Caco-2 (cell line): Measurements from ENCODE around the gene FBXW9. TPM values are rescaled to one million over a fixed set of nuclear protein-coding genes. Genes with fewer than 3 reads are reported as not detected.
"Not testable (repeated sequence)": the region's sequence is repeated elsewhere in the genome, so short reads cannot be mapped to it uniquely, and the experiment has no call there.

ENCODE experiments used
- BruUV-seq: library from RNA; stranded (reverse); fragments of 400-500 nt; replicated peaks from 2 replicates; lab custom pipeline; 2021; lab: Mats Ljungman, UMichigan
- CTCF ChIA-PET: fragments of 300-600 bp; sonication (Branson Sonifier 250); formaldehyde crosslinking; loops from one replicate; lab custom pipeline; 2022; ENCODE audit warnings: antibody characterized with exemption; lab: Charles Lee
- POLR2A ChIA-PET: fragments of 300-600 bp; sonication (Branson Sonifier 250); formaldehyde crosslinking; loops from one replicate; lab custom pipeline; 2022; ENCODE audit warnings: antibody characterized with exemption; lab: Charles Lee
- DNase-seq, 2 experiments: peaks; one replicate each; pipeline versions ENCODE4 v3.0.0 to v3.0.0-alpha.2; 2020 to 2022
- H3K27me3 ChIP-seq: replicated peaks from 2 replicates; pipeline ENCODE4 v1.6.0; 2011; ENCODE audit warnings: low read length; ENCODE audit not compliant: control insufficient read depth, insufficient read depth
- H3K36me3 ChIP-seq: 2 replicates; pipeline ENCODE4 v1.5.1; 2011; ENCODE audit warnings: low read length; ENCODE audit not compliant: control insufficient read depth, insufficient read depth
- H3K4me1 ChIP-seq: fragments of 250-450 bp; sonication (Bioruptor Pico); 2 replicates; pipeline ENCODE4 v1.5.1; 2020; ENCODE audit warnings: mild to moderate bottlenecking
- H3K4me3 ChIP-seq: 2 replicates; pipeline ENCODE4 v1.5.1; 2011; ENCODE audit warnings: low read depth, mild to moderate bottlenecking, control low read depth, low read length
- H3K9me3 ChIP-seq: fragments of 250-450 bp; sonication (Bioruptor Pico); 2 replicates; pipeline ENCODE4 v1.5.1; 2020; ENCODE audit warnings: mild to moderate bottlenecking, moderate library complexity
- H3K27ac Mint-ChIP-seq: one replicate; pipeline ENCODE4 v1.8.0; 2022; ENCODE audit warnings: mixed read lengths; ENCODE audit not compliant: unreplicated experiment
- H3K27me3 Mint-ChIP-seq: one replicate; pipeline ENCODE4 v1.8.0; 2022; ENCODE audit warnings: mixed read lengths; ENCODE audit not compliant: insufficient read depth, unreplicated experiment
- H3K36me3 Mint-ChIP-seq: one replicate; pipeline ENCODE4 v1.8.0; 2022; ENCODE audit warnings: mild to moderate bottlenecking, mixed read lengths; ENCODE audit not compliant: insufficient read depth, unreplicated experiment
- H3K4me1 Mint-ChIP-seq: one replicate; pipeline ENCODE4 v1.8.0; 2022; ENCODE audit warnings: low read depth, mixed read lengths; ENCODE audit not compliant: unreplicated experiment
- H3K4me3 Mint-ChIP-seq: one replicate; pipeline ENCODE4 v1.8.0; 2022; ENCODE audit warnings: mild to moderate bottlenecking, moderate library complexity, mixed read lengths; ENCODE audit not compliant: unreplicated experiment
- H3K9me3 Mint-ChIP-seq: one replicate; pipeline ENCODE4 v1.8.0; 2022; ENCODE audit warnings: mixed read lengths; ENCODE audit not compliant: unreplicated experiment
- CTCF ChIP-seq, 2 experiments: fragments of 200-600 bp in 1 of 2; IDR thresholded peaks; 1 replicate in 1 of 2; 2 replicates in 1 of 2; pipeline versions ENCODE4 v1.5.1 to v1.8.0; 2011 to 2022; ENCODE audit warnings: antibody characterized with exemption in 1 of 2, control low read depth in 1 of 2, inconsistent platforms in 1 of 2, low read depth in 1 of 2, low read length in 1 of 2, mild to moderate bottlenecking in 1 of 2, moderate library complexity in 1 of 2; ENCODE audit not compliant: insufficient read depth in 1 of 2, severe bottlenecking in 1 of 2, unreplicated experiment in 1 of 2
- intact Hi-C: fragments of 100-400 bp; cut with micrococcal nuclease; formaldehyde crosslinking; loops from one replicate; pipeline ENCODE4 v1.10.0; 2022; ENCODE audit not compliant: unreplicated experiment
- total RNA-seq: library from RNA; stranded (reverse); gene quantifications from 2 replicates; pipeline ENCODE4 v1.2.3, GENCODE V29; 2022

The FBXW9 gene
- total RNA-seq, 1 experiment from 2014 or later = 8.3 TPM

GRCh38 chr19:12685831-12686230 is 10.6 kb downstream of the FBXW9 start:
- Histone ChIP-seq H3K4me1 (no peaks in the 10 kb centered on the region), H3K27me3 (no peaks in the 10 kb centered on the region), H3K9me3 (no peaks in the 10 kb centered on the region), H3K4me3 (no peak overlapping the region), H3K36me3 (no peaks in the 10 kb centered on the region)
- Mint-ChIP-seq H3K4me1 (peaks cover 5% of the 10 kb centered on the region), H3K27ac (no peak overlapping the region), H3K4me3 (no peak overlapping the region), H3K9me3 (no peaks in the 10 kb centered on the region), H3K36me3 (peaks cover 12% of the 10 kb centered on the region), H3K27me3 (no peaks in the 10 kb centered on the region)
- intact Hi-C loops = no loop called here
- CTCF ChIA-PET = interaction anchor here (0.9 kb wide), 1 partner anchor 14 kb away, joined by 5 read pairs; no protein-coding TSS in a partner anchor
- POLR2A ChIA-PET = interaction anchor here (0.5 kb wide), 1 partner anchor 118 kb away, joined by 12 read pairs; no protein-coding TSS in a partner anchor
- no peak for DNase-seq
- TF ChIP-seq CTCF (IDR thresholded peaks at IDR 0.05; ENCODE audit: insufficient read depth in 1 of 2, low read depth in 1 of 2, low read length in 1 of 2, severe bottlenecking in 1 of 2, unreplicated experiment in 1 of 2) = no peak
- BruUV-seq = no TSS peak

GRCh38 chr19:12681074-12681987 is 15.1 kb downstream of the FBXW9 start, which contains the start of gene DHPS:
Gene DHPS (minus strand): TSS chr19:12681880. CDS start chr19:12681766, 114 bp downstream.
- TF ChIP-seq CTCF (IDR thresholded peaks at IDR 0.05; ENCODE audit: insufficient read depth in 1 of 2, low read depth in 1 of 2, low read length in 1 of 2, severe bottlenecking in 1 of 2, unreplicated experiment in 1 of 2) = no peak
- H3K9me3 Mint-ChIP-seq = no peaks in the 10 kb centered on the region
- peaks cover 50% of the 10 kb centered on the region for H3K36me3 Mint-ChIP-seq

GRCh38 chr19:12680034-12680433 is 16.4 kb downstream of the FBXW9 start:
- intact Hi-C loops = no loop called here
- peaks cover 63% of the 10 kb centered on the region for H3K36me3 Mint-ChIP-seq
- no TSS peak for BruUV-seq
- no peaks in the 10 kb centered on the region for H3K9me3 Mint-ChIP-seq
- H3K27me3 ChIP-seq = no peaks in the 10 kb centered on the region
- no peak overlapping the region for H3K27ac Mint-ChIP-seq
- H3K36me3 ChIP-seq = peaks cover 11% of the 10 kb centered on the region
- no peaks in the 10 kb centered on the region for H3K4me1 ChIP-seq
- ChIA-PET POLR2A (no interaction called here), CTCF (no interaction called here)
- no peaks in the 10 kb centered on the region for H3K27me3 Mint-ChIP-seq
- no peaks in the 10 kb centered on the region for H3K4me1 Mint-ChIP-seq
- H3K9me3 ChIP-seq = no peaks in the 10 kb centered on the region
- no peak for DNase-seq
- peak overlapping the region; percentile 8; the same call in 1 of the 2 replicates for H3K4me3 ChIP-seq
- H3K4me3 Mint-ChIP-seq = no peak overlapping the region
- TF ChIP-seq CTCF (IDR thresholded peaks at IDR 0.05; ENCODE audit: insufficient read depth in 1 of 2, low read depth in 1 of 2, low read length in 1 of 2, severe bottlenecking in 1 of 2, unreplicated experiment in 1 of 2) = no peak

More at GRCh38 chr19:12681074-12681987, 15.1 kb downstream of the FBXW9 start, which contains the start of gene DHPS:
- H3K36me3 ChIP-seq = peaks cover 6% of the 10 kb centered on the region
- ChIA-PET CTCF (interaction anchor here (0.6 to 1.0 kb wide), 3 partner anchors 9 to 114 kb away, joined by 3 to 6 read pairs (median 3); no protein-coding TSS in a partner anchor), POLR2A (interaction anchor here (0.5 to 0.7 kb wide), 7 partner anchors 12 to 1391 kb away, joined by 3 to 9 read pairs (median 3); partner anchors contain the start of gene JUNB)
- H3K9me3 ChIP-seq = no peaks in the 10 kb centered on the region
- H3K27me3 Mint-ChIP-seq = no peaks in the 10 kb centered on the region
- intact Hi-C loops = no loop called here
- TSS peak; percentile 59 for BruUV-seq
- peak; percentile 91 to 96 for DNase-seq
- no peaks in the 10 kb centered on the region for H3K27me3 ChIP-seq
- H3K27ac Mint-ChIP-seq = peak within 1 kb of the TSS; percentile 87
- H3K4me3 Mint-ChIP-seq = peak within 1 kb of the TSS; percentile 83
- H3K4me1 Mint-ChIP-seq = peaks cover 3% of the 10 kb centered on the region
- no peaks in the 10 kb centered on the region for H3K4me1 ChIP-seq
- peak within 1 kb of the TSS; percentile 92 for H3K4me3 ChIP-seq

GRCh38 chr19:12678039-12678438 is 18.4 kb downstream of the FBXW9 start:
- H3K36me3 ChIP-seq = peaks cover 14% of the 10 kb centered on the region
- H3K27me3 ChIP-seq, H3K4me1 Mint-ChIP-seq, BruUV-seq, intact Hi-C loops, H3K4me3 Mint-ChIP-seq, POLR2A ChIA-PET, H3K4me1 ChIP-seq, DNase-seq, H3K27ac Mint-ChIP-seq, H3K27me3 Mint-ChIP-seq, CTCF ChIA-PET, H3K4me3 ChIP-seq, H3K9me3 ChIP-seq, H3K9me3 Mint-ChIP-seq: not testable (repeated sequence)
- peaks cover 82% of the 10 kb centered on the region for H3K36me3 Mint-ChIP-seq
